ENCODE results near the gene ADORA1.

DNA sequence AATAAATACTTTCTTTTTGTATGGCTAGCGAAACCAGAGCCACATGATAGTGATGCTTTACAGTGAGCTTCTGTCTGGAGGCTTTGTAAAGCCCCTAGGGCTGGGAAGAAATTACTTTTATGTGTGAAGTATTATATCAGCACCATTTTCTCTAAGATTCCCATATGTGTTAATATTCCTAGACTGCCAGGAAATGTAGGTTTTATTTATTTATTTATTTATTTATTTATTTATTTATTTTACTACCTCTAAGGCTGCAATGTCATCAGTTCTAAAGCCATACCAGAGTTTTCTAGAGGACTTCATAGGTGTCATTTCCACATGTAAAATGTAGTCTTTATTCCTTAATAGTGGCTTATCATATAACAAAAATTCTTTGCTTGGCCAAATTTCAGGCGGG is 63.4 kb downstream of the ADORA1 start:
- TF ChIP-seq EZH2 (IDR thresholded peaks at IDR 0.05; ENCODE audit: borderline replicate concordance, insufficient read depth, low read depth, low read length, poor library complexity, severe bottlenecking), result no peak
- TF ChIP-seq, protein P1, sequence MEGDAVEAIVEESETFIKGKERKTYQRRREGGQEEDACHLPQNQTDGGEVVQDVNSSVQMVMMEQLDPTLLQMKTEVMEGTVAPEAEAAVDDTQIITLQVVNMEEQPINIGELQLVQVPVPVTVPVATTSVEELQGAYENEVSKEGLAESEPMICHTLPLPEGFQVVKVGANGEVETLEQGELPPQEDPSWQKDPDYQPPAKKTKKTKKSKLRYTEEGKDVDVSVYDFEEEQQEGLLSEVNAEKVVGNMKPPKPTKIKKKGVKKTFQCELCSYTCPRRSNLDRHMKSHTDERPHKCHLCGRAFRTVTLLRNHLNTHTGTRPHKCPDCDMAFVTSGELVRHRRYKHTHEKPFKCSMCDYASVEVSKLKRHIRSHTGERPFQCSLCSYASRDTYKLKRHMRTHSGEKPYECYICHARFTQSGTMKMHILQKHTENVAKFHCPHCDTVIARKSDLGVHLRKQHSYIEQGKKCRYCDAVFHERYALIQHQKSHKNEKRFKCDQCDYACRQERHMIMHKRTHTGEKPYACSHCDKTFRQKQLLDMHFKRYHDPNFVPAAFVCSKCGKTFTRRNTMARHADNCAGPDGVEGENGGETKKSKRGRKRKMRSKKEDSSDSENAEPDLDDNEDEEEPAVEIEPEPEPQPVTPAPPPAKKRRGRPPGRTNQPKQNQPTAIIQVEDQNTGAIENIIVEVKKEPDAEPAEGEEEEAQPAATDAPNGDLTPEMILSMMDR (IDR thresholded peaks at IDR 0.05), result no peak

All from B cell (primary cell).